Transverse colon (tissue), 4 donors: Measurements from ENCODE around the gene MARCHF3.

Source experiments
- CTCF ChIP-seq, 5 experiments: fragments of 200-600 bp in 3 of 5; fragments of 450-650 bp in 2 of 5; sonication (generic) in 3 of 5; IDR thresholded peaks; 1 replicate in 2 of 5; 2 replicates in 3 of 5; pipeline ENCODE4 v1.5.1; 2016 to 2017; ENCODE audit warnings: antibody characterized with exemption in 5 of 5, inconsistent platforms in 3 of 5, mild to moderate bottlenecking in 2 of 5, moderate library complexity in 1 of 5
- POLR2AphosphoS5 ChIP-seq, 3 donors: sonication (generic); formaldehyde crosslinking; IDR thresholded peaks; one replicate each; pipeline ENCODE4 v1.6.1; 2016; ENCODE audit warnings: antibody characterized with exemption in 3 of 3

GRCh38 chr5:126973193-126973592 lies 57.2 kb downstream of the MARCHF3 start:
- TF ChIP-seq CTCF (IDR thresholded peaks at IDR 0.05) (no peak), POLR2AphosphoS5 (IDR thresholded peaks at IDR 0.05) (no peak)
